IPS-NIHi11 (cell line): ENCODE data around the gene KLK8.

Experiments used
- DNase-seq: peaks from one replicate; pipeline ENCODE4 v3.0.0; 2012; ENCODE audit warnings: mixed read lengths, low spot score

The KLK8 gene

DNA sequence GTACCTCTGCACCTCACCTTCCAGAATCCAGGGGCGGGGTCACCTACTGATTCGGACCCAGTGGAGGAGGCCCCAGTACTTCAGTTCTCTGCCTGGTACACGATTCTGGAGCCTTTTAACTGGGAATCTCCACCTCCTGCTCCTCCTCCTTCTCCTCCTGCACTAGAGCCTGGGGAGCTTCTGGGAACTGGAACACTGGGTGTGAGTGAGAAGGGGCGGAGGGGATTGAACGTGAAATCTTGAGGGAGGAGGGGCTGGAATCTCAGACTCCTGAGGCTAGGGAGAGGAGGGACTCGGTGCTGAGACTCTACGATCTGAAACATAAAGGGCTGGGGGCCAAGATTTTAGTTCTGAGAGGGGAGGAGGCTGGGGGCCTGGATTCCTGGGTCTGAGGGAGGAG is at the start of gene KLK8:
KLK8 (minus strand) TSS at position 90 of the 400 bp plus-strand sequence. CDS start 437 bp downstream, outside the sequence.
- no peak for DNase-seq

- no peak for DNase-seq
These were observed 45.6 kb upstream of the KLK8 start for GRCh38 chr19:51047031-51047335.

DNA sequence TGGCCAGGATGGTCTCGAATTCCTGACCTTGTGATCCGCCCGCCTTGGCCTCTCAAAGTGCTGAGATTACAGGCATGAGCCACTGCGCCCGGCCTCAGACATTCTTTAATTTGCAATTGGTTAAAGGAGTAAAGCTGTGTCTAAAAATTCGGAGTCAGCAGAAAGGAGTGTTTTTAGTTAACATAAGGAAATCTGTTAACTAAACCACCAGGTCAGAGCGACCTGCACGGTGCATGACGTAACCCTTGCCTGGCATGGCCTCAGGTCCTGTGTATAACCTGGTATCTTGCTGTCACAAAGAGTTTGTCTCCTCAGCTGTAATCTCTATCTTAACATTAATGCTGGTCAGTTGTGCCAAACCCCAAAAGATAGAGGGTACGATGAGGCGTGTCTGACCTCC is 42.9 kb upstream of the KLK8 start:
- no peak for DNase-seq

- DNase-seq = no peak
These were observed 42.1 kb upstream of the KLK8 start for GRCh38 chr19:51043497-51043896.

DNA sequence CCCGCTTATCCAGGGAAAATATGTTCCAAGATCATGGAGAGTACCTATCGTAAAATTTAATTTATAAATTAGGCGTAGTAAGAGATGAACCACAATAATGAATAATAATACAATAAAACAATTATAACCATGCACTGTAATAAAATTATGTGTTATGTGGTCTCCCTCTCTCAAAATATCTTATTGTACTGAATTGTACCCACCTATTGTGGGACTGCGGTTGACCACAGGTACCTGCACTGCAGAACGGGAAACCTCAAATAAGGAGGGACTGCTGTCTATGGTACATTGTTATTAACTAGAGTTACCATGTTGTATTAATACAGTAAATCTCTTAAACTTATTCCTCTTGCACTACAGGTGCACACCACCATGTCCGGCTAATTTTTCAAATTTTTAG is 38.7 kb upstream of the KLK8 start:
- DNase-seq = no peak

DNA sequence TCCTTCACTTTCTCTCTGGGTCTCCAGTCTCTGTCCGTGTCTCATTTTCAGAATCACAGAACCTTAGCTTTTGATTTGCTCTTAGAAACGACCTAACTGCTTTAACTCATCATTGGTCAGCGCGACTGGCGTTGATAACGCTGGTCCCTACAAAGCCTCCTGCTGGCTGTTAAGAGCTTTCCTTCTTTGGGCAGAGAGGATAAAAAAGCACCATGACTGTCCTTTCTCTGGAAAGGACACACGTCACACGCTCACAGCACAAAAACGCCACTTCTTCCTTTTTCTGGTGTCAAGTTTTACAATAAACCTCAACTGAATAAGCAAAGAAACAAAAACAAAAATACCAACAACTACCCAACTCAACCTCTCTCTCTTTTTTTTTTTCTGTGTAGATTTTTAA is 35.1 kb upstream of the KLK8 start:
- no peak for DNase-seq

DNA sequence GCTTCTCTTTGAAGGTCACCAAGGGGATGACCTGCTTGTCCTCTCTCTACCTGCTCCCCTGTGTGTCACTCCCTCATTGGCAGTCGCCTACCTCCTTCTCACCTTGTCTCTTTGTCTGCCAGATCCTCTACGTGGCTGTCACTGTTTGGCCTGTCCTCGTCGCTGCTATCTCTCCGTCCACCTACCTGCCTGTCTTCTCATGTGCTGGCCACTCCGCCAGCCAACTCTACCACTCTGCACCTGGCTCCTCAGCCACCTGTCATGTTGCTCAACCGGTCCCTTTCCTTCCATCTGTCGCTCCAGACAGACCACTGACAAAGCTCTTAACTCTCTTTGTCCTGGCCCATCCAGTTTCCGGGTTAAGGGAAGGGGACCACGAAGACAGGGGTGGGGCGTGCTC is 33.3 kb upstream of the KLK8 start, which contains the start of gene KLK12:
KLK12 (minus strand) TSS at position 299 of the 400 bp plus-strand sequence. CDS start 381 bp downstream, outside the sequence.
- no peak for DNase-seq

- DNase-seq = no peak
These were observed 30.4 kb upstream of the KLK8 start for GRCh38 chr19:51031880-51032225.

DNA sequence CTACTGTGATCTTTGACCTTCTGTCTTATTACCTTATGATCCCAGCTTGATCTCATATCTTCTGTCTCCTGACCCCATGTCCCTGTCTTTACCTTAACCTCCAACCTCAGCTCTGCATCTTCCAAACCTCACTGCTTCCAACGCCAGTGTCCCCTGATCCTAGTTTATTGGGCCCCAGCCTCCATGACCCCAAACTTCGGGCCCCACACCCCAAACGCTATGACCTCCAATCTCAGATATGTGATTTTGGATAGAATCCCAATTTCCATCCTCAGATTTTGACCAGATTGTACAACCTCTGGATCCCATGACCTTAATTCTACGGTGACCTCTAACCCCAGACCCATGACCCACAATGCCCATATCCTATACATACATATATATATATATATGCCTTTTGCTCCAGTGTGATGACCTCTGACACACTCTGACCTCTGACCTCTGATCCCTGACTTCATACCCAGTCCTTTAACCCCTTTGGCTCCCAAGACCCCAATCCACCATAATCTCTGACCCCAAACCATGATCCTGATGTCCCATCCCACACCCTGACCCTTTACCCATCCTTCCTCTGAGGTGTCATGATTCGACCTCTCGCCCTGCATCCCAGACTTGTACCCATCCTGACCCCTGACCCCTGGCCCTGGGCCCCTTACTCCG is 29.9 kb upstream of the KLK8 start:
- DNase-seq = no peak

GRCh38 chr19:51030631-51031030 is 29.2 kb upstream of the KLK8 start:
- DNase-seq = no peak

DNA sequence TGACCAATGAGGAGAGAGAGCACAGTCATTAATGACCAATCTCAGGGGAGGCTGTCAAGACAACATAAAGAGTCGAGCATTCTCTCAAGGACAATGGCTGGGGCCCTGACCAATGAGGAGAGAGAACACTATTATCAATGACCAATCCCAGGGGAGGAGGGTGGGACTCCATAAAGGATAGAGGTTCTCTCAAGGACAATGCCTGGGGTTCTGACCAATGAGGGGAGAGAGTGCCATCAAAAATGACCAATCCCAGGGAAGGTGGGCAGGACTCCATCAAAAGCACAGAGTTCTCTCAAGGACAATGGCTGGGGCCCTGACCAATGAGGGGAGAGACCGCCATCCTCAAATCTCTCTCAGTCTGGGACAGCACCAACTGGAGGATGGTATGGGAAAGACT is 28.3 kb upstream of the KLK8 start:
- no peak for DNase-seq

GRCh38 chr19:51027873-51028272 is 26.5 kb upstream of the KLK8 start:
- DNase-seq = no peak

DNA sequence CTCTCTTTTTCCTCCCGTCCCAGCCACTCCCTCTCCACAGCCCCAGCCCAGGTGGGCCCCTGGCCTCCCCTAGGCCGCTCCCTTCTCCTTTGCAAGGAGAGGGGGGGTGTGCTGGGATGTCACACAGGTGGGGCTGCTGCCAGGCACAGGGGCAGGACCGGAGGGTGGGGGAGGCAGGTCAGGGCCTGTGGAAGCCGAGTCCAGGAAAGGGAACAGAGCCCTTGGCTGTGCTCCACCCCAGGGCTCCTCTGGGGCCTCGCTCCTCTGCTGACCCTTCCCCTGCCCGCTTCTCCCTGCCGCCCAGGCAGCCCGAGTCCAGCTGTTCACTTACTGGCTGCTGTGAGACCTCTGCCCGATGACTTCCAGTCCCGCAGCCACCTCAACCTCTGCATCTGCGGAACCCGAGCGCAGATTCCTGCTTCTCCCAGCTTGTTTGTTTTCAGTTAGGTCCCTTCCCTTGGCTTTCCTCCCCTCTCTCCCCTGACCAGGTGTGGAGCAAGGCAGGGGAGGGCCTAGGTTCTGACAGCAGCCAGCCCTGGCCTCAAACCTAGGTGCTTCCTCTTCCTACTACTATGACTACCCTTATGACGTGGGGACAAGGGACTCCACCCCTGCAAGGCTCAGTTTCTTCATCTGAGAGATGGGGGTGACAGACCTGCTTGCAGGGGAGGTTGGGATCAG is 25.9 kb upstream of the KLK8 start:
- DNase-seq = no peak

- no peak for DNase-seq
These were observed 25.1 kb upstream of the KLK8 start, which contains the start of gene KLK11 for GRCh38 chr19:51026554-51026831. Gene KLK11, minus strand, starts transcription at chr19:51026616. Its CDS starts 985 bp downstream, at chr19:51025631.

DNA sequence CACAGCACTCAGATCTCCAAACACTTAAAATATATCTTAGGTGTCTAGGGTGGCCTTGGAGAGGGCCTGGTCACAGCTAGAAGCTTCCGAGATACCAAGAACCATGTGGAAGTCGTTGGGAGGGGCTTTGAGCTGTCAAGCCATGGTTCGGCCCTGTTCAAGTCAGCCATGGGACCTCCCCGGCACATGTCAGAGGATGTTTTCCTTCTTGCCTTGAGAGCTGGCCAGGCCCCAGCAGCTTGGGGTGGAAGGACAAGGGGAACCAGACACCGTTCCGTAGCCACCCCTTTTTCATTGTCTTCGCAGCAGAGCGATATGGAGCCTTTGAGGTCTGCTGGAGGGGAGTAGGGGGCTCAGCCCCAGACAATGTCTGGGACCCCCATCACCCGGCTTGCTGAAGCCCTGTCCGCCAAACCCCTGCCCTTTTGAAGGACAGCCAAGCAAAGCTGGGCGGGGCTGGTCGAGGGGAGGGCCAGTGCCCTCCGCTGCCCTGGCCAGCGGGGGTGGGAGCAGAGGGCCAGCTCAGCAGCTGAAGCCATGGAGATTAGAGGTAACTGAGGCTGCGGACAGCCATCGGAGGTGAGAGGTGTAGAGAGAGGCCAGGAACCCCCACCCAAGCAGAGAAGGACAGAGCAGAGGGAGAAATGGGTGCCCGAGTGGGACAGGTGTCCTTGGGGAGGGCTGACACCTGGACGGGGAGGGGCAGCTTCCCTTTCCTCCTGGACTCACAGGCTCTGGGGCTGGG is 24.6 kb upstream of the KLK8 start:
- DNase-seq = no peak

DNA sequence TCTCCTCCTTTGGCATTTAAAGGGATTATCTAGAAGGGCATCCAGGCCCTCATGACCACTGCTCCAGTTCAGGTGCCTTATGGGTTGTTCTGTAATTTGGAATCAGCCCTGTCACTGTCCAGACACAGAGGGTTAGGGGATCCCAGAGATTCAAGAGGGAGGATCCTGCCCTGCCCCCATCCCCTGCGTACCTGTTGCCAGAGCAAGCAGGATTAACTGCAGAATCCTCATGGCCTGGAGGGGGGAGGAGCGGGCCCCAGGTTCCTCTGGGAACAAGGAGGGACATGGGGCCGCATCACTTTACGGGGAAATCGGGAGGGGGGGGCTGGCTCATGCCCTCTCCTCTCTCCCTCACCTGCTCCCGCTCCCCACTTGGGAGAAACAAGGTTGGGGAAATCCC is 24.0 kb upstream of the KLK8 start:
- no peak for DNase-seq

- DNase-seq = no peak
These were observed 23.5 kb upstream of the KLK8 start for GRCh38 chr19:51024924-51025323.

GRCh38 chr19:51023946-51024345 is 22.5 kb upstream of the KLK8 start:
- DNase-seq = no peak

DNA sequence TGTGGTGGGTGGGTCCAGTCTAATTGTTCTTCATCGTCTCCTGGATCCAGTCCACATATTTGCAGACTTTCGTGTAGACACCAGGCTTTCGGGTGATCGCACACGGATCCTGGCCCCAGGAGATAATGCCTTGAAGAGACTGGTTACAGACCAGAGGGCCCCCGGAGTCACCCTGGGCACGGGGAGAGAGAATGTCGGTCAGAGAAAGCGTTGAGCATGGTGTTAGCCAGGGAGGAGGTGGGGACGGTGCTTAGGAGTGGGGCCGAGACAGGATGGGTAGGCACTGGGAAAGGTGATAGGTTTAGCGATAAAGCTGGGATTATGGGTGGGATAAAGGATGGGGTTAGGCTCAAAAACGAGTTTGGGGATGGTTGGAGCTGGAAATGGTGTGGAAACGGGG is 21.1 kb upstream of the KLK8 start:
- DNase-seq = no peak

DNA sequence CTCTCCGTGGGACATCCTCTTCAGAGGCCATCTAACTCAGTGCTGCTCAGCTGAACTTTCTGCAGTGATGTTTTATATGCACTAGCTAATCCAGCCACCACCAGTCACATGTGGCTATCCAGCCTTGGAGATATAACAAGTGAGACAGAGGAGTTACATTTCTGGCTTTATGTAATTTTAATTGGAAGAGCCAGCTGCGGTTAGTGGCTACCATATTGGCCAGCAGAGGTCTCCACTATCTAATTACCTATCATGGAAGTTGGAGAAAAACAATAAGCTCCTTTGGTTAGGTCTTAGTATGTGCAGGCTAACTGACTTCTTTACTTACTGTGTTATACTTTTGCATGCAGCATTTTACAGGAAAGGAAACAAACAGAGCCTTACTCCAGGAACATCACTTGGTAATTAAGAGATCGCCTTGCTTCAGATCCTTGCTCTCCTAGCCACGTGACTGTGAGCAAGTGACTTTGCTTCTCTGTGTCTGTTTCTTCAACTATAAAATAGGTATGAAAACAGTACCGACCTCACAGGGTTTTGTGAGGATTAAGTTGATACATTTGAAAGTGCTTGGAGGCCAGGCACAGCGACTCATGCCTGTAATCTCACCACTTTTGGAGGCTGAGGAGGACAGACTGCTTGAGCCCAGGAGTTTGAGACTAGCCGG is 19.7 kb upstream of the KLK8 start:
- DNase-seq = no peak

DNA sequence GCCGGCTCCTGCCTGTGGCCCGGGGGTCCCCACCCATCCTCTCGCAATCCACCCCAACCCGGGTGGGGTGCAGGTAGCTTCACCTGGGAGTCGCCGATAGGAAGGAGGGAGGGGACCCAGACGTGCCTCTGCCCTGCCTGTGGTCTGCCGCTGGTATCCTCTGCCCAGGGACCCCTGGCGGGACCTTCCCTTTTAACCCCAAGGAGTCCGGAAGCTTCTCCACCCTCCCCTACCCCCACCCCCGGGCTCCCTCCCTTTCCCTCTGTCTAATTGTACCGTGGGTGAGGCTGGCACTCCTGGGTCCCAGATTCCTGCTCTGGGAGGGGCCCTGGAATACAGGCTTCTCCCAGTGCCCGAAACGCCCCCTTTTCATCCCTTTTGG is 18.1 kb upstream of the KLK8 start, which contains the start of gene KLK10:
KLK10 (minus strand) TSS at position 166 of the 382 bp plus-strand sequence. CDS start 579 bp downstream, outside the sequence.
- no peak for DNase-seq

GRCh38 chr19:51018745-51019543 is 17.5 kb upstream of the KLK8 start:
- DNase-seq = peak; percentile 61
